ENCODE results near the gene RNU6-1.

RNU6-1 gene

GRCh38 chr15:67803996-67804843 is 35.6 kb downstream of the RNU6-1 start:
- in situ Hi-C loops (cut with HindIII; ENCODE audit: low sequenced_read_pairs) = no loop called here

DNA sequence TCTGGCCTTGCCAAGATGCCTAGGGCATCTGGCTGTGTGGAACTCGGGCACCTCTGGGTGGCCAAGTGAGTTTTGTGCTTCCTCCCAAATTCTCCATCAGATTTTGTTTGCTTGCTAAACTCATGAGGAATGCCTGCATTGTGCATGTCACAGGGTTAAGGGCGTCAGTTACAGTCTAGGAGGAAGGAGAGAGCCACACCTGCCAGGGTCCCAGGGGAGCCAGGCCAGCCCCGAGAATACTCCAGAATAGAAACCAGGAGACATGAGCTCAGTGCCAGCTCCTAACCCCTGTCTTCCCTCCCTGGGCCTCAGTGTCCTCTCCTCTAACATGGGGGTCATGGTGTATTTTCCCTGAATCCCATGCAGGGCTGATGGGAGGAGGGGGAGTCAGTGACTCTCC is 36.5 kb downstream of the RNU6-1 start:
- in situ Hi-C loops (cut with HindIII; ENCODE audit: low sequenced_read_pairs) = no loop called here

GRCh38 chr15:67801926-67802914 is 37.6 kb downstream of the RNU6-1 start:
- in situ Hi-C loops (cut with HindIII; ENCODE audit: low sequenced_read_pairs) = no loop called here

DNA sequence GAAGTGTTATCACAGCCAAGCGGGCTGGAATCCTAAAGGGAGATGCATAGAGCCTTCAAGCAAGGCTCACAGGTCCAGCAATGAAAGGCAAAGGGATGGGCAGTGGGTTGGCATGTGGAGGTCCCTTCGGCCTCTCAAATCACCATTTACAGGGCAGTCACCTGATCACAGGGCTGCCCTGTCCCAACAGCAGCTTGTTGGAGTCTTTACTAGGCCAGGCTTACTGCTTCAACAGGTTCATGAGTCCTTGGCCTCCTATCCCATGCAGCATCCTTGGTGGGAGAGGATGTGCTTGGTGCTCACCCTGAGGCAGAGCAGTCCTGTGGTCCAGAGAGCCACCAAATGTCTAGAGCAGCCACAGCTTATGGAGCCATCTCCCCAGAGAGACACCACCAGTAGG is 38.7 kb downstream of the RNU6-1 start:
- in situ Hi-C loops (cut with HindIII; ENCODE audit: low sequenced_read_pairs) = no loop called here

DNA sequence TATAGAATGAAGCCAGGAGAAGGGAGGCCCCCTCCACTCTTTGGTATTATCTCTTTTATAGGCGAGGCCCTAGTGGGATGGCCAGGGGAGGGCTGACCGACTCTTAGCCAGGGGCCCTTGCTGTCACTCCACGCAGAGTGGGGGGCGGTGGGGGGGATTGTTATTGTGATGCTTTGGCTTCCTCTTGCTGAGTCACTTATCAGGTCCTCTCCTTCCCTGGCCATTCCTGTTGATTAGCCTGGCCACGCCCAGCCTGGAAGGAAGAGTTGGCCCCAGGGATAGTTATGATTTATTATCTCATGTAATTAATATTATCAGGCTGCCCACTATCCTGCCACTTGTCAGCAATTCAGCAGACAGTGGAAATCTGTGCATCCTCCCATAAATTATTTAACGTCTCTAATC is 40.0 kb downstream of the RNU6-1 start:
- in situ Hi-C loops (cut with HindIII; ENCODE audit: low sequenced_read_pairs) = no loop called here

DNA sequence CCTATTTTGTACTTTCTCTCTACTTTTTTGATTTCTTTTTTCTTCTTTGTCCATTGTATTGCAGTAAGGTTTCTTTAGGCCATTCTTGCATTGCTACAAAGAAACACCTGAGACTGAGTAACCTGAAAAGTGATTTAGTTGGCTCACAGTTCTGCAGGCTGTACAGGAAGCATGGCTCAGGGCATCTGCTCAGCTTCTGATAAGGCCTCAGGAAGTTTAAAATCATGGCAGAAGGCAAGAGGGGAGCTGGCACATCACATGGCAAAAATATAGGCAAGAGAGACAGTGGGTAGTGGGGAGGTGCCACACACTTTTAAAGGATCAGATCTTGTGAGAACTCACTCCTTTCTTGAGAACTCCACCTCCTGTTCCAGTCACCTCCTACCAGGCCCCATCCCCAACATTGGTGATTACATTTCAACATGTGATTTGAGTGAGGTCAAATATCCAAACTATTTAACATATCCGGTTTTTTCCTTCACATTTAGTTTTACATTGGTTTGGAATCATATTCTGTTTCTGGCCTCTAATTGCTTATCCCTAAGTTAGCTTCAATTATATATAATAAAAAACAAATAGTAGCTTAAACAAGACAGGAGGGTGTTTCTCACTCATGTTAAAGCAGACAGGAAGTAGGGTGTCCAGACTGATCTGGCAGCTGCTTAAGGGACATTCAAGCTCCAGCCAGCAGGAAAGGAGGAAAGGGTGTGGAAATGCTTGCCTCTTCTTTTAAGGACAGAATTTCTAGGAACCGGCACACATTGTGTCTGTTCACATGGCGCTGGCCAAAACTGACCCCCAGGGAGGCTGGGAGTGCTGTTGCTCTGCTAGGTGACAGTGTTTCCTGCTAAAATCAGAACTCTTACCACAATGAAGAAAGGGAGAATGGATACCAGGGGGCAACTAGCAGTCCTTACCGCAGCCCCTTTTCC is 43.4 kb downstream of the RNU6-1 start:
- in situ Hi-C loops (cut with HindIII; ENCODE audit: low sequenced_read_pairs) = no loop called here

GRCh38 chr15:67794832-67795574 is 44.8 kb downstream of the RNU6-1 start:
- in situ Hi-C loops (cut with HindIII; ENCODE audit: low sequenced_read_pairs) = no loop called here

DNA sequence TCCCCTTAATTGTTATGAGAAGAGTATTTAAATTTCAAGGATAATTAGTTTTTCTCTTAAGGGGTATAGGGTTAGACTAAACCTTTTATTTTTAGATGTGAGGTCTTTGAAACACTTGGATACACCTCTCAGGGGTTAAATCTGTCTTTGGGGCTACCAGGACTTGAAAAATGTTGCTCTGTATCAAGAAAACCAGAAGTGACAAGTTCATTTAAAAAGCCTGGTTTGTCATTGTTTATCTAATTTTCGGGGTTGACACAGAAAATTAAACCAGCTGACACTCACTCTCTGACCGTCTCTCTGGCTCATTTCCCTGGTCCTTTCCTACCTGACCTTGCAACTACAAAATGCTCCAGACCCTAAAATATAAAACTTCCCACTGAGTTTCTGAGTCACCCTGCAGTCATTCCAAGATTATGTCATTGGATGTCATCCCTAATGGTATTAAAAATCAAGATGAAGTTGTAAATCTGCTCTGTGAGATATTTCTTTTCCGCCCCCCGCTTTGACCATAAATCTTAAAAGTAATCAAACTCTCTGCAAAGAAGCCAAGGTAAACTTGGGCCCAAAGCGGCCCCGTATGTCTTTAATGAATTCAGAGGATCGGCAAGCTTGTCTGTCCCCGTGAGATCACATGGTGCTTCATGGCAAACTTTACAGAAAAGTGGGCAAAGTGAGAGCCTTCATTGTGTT is 47.4 kb downstream of the RNU6-1 start:
- in situ Hi-C loops (cut with HindIII; ENCODE audit: low sequenced_read_pairs) = no loop called here

GRCh38 chr15:67790610-67791319 is 49.1 kb downstream of the RNU6-1 start:
- in situ Hi-C loops (cut with HindIII; ENCODE audit: low sequenced_read_pairs) = no loop called here

Measured in DLD1 (cell line).